ENCODE measurements around the gene DYSF.

The DYSF gene

GRCh38 chr2:71571945-71572344 lies 118.6 kb downstream of the DYSF start:
- DNase-seq (ENCODE audit: low read depth in 2 of 2): no peak

- DNase-seq (ENCODE audit: low read depth in 2 of 2): no peak
These were observed 122.6 kb downstream of the DYSF start for GRCh38 chr2:71575966-71576365.

- DNase-seq (ENCODE audit: low read depth in 2 of 2): no peak
These were observed 123.2 kb downstream of the DYSF start for GRCh38 chr2:71576541-71576940.

- no peak for DNase-seq (ENCODE audit: low read depth in 2 of 2)
These were observed 123.8 kb downstream of the DYSF start for GRCh38 chr2:71577209-71577608.

- DNase-seq (ENCODE audit: low read depth in 2 of 2): no peak
These were observed 125.5 kb downstream of the DYSF start for GRCh38 chr2:71578767-71579342.

- no peak for DNase-seq (ENCODE audit: low read depth in 2 of 2)
These were observed 127.7 kb downstream of the DYSF start for GRCh38 chr2:71581026-71581425.

- DNase-seq (ENCODE audit: low read depth in 2 of 2): no peak
These were observed 130.5 kb downstream of the DYSF start for GRCh38 chr2:71583876-71584275.

- DNase-seq (ENCODE audit: low read depth in 2 of 2): no peak
These were observed 133.1 kb downstream of the DYSF start for GRCh38 chr2:71586471-71586870.

GRCh38 chr2:71587509-71588073 lies 134.2 kb downstream of the DYSF start:
- DNase-seq (ENCODE audit: low read depth in 2 of 2): no peak

- no peak for DNase-seq (ENCODE audit: low read depth in 2 of 2)
These were observed 135.3 kb downstream of the DYSF start for GRCh38 chr2:71588497-71589170.

GRCh38 chr2:71589763-71590162 lies 136.4 kb downstream of the DYSF start:
- no peak for DNase-seq (ENCODE audit: low read depth in 2 of 2)

GRCh38 chr2:71591044-71591443 lies 137.7 kb downstream of the DYSF start:
- DNase-seq (ENCODE audit: low read depth in 2 of 2): no peak

GRCh38 chr2:71592181-71592711 lies 138.9 kb downstream of the DYSF start:
- DNase-seq (ENCODE audit: low read depth in 2 of 2): no peak

GRCh38 chr2:71595569-71595968 lies 142.2 kb downstream of the DYSF start:
- DNase-seq (ENCODE audit: low read depth in 2 of 2): peak in 1 of 2 experiments; percentile 23

- no peak for DNase-seq (ENCODE audit: low read depth in 2 of 2)
These were observed 142.7 kb downstream of the DYSF start for GRCh38 chr2:71596011-71596410.

- DNase-seq (ENCODE audit: low read depth in 2 of 2): no peak
These were observed 144.4 kb downstream of the DYSF start for GRCh38 chr2:71597756-71598155.

- DNase-seq (ENCODE audit: low read depth in 2 of 2): no peak
These were observed 145.2 kb downstream of the DYSF start for GRCh38 chr2:71598526-71598925.

GRCh38 chr2:71599038-71599437 lies 145.7 kb downstream of the DYSF start:
- DNase-seq (ENCODE audit: low read depth in 2 of 2): no peak

- DNase-seq (ENCODE audit: low read depth in 2 of 2): no peak
These were observed 146.4 kb downstream of the DYSF start for GRCh38 chr2:71599646-71600236.

GRCh38 chr2:71600555-71600954 lies 147.2 kb downstream of the DYSF start:
- DNase-seq (ENCODE audit: low read depth in 2 of 2): no peak

GRCh38 chr2:71601136-71602114 lies 148.1 kb downstream of the DYSF start:
- DNase-seq (ENCODE audit: low read depth in 2 of 2): no peak

GRCh38 chr2:71602115-71602495 lies 148.7 kb downstream of the DYSF start:
- no peak for DNase-seq (ENCODE audit: low read depth in 2 of 2)

Data from fibroblast of skin of left biceps (primary cell).